AG04450 (cell line): ENCODE data around the gene ADGRG3. TPM values are rescaled to one million over a fixed set of nuclear protein-coding genes. Genes with fewer than 3 reads are reported as not detected.

Source experiments
- CTCF ChIA-PET: fragments of 300-600, 350-600 bp; formaldehyde crosslinking; extraction: SDS; loops from one replicate; lab custom pipeline; 2022; ENCODE audit warnings: antibody characterized with exemption, inconsistent platforms; lab: Charles Lee
- POLR2A ChIA-PET: fragments of 350-600 bp; formaldehyde crosslinking; extraction: SDS; loops from one replicate; lab custom pipeline; 2021; ENCODE audit warnings: antibody characterized with exemption, inconsistent platforms; lab: Yijun Ruan, JAX
- DNase-seq: peaks from one replicate; pipeline ENCODE4 v3.0.0-alpha.2; 2011; ENCODE audit warnings: low read depth, low spot score
- H3K27ac ChIP-seq: one replicate; pipeline ENCODE4 v1.5.1; 2012; ENCODE audit warnings: low read depth, low read length, control low read depth
- H3K27me3 ChIP-seq: one replicate; pipeline ENCODE4 v1.6.0; 2012; ENCODE audit warnings: low read length; ENCODE audit not compliant: control insufficient read depth, insufficient read depth
- H3K4me3 ChIP-seq: 2 replicates; pipeline ENCODE4 v1.5.1; 2011; ENCODE audit warnings: mild to moderate bottlenecking, low read depth, low read length, control low read depth
- H3K9me3 ChIP-seq: 2 replicates; pipeline ENCODE4 v1.5.1; 2012; ENCODE audit warnings: low read length; ENCODE audit not compliant: control insufficient read depth, insufficient read depth
- CTCF ChIP-seq: IDR thresholded peaks from 2 replicates; pipeline ENCODE4 v1.5.1; 2011; ENCODE audit warnings: low read depth, low read length, control low read depth, inconsistent platforms
- polyA plus RNA-seq: library from polyadenylated mRNA; depleted of rRNA; stranded (reverse); fragments of >200 nt; gene quantifications from 2 replicates; pipeline ENCODE4 v1.2.3, GENCODE V29; 2011

The ADGRG3 gene
- polyA plus RNA-seq, 1 experiment = not detected

- Histone ChIP-seq H3K9me3 (no peaks in the 10 kb centered on the region; the same call in 1 of the 2 replicates), H3K4me3 (no peak overlapping the region), H3K27ac (no peak overlapping the region), H3K27me3 (no peaks in the 10 kb centered on the region)
- TF ChIP-seq CTCF = no peak
- no peak for DNase-seq
- POLR2A ChIA-PET = no interaction called here
- CTCF ChIA-PET = no interaction called here
Measured at GRCh38 chr16:57658130-57658877, 9.8 kb upstream of the ADGRG3 start.

GRCh38 chr16:57658878-57659674 lies 9.0 kb upstream of the ADGRG3 start:
- H3K4me3 ChIP-seq = no peak overlapping the region
- no peaks in the 10 kb centered on the region; the same call in 1 of the 2 replicates for H3K9me3 ChIP-seq
- TF ChIP-seq CTCF = no peak
- no peak for DNase-seq
- CTCF ChIA-PET = no interaction called here
- no peak overlapping the region for H3K27ac ChIP-seq
- no peaks in the 10 kb centered on the region for H3K27me3 ChIP-seq
- POLR2A ChIA-PET = no interaction called here

- no peaks in the 10 kb centered on the region for H3K27me3 ChIP-seq
- DNase-seq = no peak
- ChIA-PET POLR2A (no interaction called here), CTCF (no interaction called here)
- H3K27ac ChIP-seq = no peak overlapping the region
- no peak for TF ChIP-seq CTCF
- no peaks in the 10 kb centered on the region; the same call in 1 of the 2 replicates for H3K9me3 ChIP-seq
- H3K4me3 ChIP-seq = no peak overlapping the region
Measured at GRCh38 chr16:57660715-57661463, 7.2 kb upstream of the ADGRG3 start.

GRCh38 chr16:57661510-57661909 lies 6.6 kb upstream of the ADGRG3 start:
- H3K27me3 ChIP-seq = peaks cover 2% of the 10 kb centered on the region
- no peak overlapping the region for H3K27ac ChIP-seq
- ChIA-PET CTCF (no interaction called here), POLR2A (no interaction called here)
- no peak overlapping the region for H3K4me3 ChIP-seq
- no peak for TF ChIP-seq CTCF
- no peaks in the 10 kb centered on the region; the same call in 1 of the 2 replicates for H3K9me3 ChIP-seq
- no peak for DNase-seq
